RCC 7860 (cell line): Measurements from ENCODE around the gene LDLRAD3.

Experiments used
- DNase-seq: peaks from one replicate; pipeline ENCODE4 v3.0.0-alpha.2; 2015; ENCODE audit warnings: low spot score
- FAIRE-seq: peaks from 2 replicates; lab custom pipeline; 2012; peaks lifted over from hg19 to GRCh38; lab: Jason Lieb, UNC

The LDLRAD3 gene

DNA sequence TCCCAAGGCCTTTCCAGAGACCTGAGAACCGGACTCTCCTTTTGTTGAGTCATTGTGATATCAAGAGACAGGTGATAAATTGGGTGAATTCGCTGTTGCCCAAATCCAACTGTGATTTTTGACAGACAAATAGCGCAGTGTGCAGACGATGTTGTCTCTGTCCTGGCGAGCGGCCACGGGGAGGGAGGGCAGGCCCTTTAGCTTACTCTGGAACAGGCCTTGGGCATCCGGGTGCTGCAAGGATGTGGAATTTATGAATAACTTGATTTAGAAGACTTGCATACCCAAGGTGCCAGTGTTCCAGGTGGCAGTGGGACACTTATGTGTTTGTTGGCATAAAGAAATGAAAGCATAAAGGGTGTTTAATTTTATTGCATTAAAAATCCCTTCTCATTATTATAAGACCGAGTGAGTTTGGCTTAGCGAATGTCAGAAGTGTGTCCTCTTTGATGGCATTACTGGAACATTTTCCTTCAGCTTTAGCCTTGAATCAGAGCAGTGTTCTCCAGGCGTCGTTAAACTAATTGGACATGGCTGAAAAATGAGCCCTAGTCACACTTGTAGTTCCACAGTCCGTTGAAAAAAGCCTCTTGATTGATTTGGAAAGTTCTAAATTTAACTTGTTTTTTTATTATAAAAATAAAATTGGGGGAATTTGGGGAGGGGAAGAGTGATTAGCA lies 9.4 kb downstream of the LDLRAD3 start:
- FAIRE-seq (no peak), DNase-seq (no peak)

DNA sequence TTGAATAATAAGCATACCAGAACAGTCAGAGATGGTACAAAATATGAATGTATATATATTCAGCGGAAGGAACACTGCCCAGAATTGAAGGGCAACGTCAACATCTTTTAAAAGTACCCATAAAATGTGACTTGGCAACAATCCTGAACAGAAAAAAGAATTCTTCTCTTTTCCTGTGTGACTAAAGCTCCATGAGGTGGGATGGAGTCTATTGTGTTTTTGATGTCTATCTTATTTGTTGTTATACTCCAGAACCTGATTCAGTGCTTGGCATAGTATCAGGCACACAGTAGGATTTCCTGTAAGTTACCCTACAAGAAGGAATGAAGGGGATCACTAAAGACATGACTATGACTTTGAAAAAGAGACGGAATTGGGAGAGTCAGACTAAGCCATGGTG lies 10.3 kb downstream of the LDLRAD3 start:
- FAIRE-seq = no peak
- no peak for DNase-seq

- FAIRE-seq (no peak), DNase-seq (no peak)
These were observed 11.8 kb downstream of the LDLRAD3 start for GRCh38 chr11:35955636-35956035.

- DNase-seq (no peak), FAIRE-seq (no peak)
These were observed 18.7 kb downstream of the LDLRAD3 start for GRCh38 chr11:35962369-35963138.

DNA sequence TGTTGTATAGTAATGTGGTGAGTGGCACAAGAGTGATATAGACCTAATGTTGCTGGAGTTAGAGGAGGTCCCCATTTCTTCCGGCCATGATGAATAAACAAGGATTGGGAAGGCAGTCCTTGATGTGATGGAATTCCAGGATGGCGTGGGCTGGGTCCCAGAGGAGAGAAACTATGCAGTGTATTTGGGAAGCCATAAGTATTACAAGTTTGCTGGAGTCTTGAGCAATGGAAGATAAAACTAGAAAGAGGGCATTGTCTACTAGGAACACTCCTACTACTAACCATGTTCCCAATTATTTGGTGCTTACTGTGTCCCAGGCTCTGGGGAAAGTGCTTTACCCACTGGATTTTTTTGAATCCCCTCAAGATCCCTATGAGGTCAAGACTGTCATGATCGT lies 20.0 kb downstream of the LDLRAD3 start:
- DNase-seq (no peak), FAIRE-seq (no peak)

- no peak for DNase-seq
- no peak for FAIRE-seq
These were observed 21.0 kb downstream of the LDLRAD3 start for GRCh38 chr11:35964841-35965240.

DNA sequence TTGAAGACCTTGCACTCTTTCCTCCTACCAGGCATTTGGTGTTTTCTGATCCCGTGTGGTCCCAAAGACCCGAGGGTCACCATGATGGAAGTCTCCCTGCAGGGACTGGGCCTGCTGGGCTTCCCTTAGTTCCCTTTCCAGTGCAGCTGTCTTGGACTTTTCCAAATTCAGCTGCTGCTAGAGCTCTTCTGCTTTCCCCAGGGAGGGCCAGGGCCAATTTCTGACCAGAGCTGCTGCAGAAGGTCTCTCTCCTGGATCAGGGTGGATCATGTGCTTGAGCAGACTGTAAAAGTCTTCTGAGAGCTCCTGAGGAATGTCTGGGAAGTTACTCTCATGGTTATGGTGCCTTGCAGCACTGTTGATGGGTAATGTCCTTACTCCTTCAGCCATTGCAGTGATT lies 23.2 kb downstream of the LDLRAD3 start:
- DNase-seq = no peak
- FAIRE-seq = no peak

DNA sequence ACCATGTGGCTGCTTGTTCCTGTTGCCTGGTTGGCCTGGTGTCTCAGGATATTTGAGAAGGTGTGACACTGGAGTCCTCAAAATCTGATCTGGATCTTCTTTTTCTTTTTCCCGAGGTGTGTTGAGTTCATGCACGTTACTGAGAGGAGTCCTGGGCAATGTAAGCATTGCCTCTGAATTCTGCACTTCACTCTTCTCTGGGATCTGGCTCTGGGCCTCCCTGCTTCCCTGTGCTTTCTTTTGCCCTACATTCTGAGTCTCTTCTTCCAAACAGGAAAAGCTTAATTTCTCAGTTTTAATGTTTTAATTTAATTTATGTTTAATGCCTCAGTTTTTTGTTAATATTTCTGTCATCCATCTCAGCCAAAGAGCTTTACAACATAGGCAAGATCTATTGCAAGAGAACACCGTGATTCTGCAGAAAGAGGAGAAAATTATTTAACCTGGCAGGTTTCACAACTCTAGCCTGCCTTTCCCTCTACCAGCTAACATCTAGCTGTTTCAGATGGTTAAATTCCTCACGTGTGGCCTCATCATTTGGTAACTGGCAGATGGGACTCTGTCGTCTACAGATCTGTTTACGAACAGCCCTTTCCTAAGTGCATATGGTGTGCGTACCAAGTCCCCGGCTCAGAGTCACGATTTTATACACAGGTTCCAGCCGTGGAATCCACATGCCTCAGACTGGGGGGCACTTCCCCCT lies 24.7 kb downstream of the LDLRAD3 start:
- DNase-seq = no peak
- FAIRE-seq = no peak

DNA sequence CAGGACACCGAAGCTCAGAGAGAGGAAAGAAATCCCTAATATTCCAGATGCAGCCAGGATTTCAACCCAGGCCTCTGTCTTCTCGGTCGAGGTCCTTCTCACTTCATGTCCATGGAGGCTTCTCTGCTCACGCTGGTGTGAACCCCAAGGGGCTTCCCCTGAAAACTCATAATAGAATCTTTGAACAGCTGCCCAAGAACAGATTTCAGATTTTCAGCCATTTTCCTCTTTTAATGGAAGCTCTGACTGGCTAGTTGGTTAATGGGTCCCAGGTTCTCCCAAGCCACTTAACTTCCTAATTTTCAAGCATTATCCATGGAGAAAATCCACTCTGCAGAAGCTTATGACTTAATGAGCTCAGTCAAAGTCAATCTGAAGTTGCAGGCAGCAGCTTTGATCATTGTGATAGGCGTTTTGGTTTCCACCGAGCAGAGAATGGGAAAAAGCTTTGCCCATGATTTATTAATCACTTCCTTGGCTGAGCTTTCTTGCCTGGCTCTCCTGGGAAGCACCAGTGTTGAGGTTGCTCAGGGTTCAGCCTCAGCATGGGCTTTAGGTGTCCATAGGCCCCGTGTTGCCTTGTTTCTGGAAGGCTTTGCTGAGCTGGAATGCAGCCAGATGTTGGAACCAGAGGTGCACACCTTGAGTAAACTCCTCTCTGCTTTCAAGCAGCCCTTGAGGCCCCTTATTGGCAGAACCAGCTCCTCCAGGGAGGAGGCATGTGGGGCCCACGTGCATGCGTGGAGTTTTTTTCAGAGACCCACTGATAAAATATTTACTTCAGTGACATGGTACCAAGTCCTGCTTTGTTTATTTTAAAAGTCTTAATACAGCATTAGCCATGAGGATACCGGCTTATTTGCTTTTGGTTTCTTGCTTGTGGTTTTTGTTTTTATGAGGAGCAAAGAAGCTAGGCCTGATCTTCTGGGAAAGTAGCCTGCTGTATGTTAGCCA lies 25.5 kb downstream of the LDLRAD3 start:
- DNase-seq = no peak
- no peak for FAIRE-seq

GRCh38 chr11:35970445-35970844 lies 26.6 kb downstream of the LDLRAD3 start:
- FAIRE-seq = no peak
- DNase-seq = no peak

GRCh38 chr11:35971841-35972422 lies 28.1 kb downstream of the LDLRAD3 start:
- DNase-seq (no peak), FAIRE-seq (no peak)

DNA sequence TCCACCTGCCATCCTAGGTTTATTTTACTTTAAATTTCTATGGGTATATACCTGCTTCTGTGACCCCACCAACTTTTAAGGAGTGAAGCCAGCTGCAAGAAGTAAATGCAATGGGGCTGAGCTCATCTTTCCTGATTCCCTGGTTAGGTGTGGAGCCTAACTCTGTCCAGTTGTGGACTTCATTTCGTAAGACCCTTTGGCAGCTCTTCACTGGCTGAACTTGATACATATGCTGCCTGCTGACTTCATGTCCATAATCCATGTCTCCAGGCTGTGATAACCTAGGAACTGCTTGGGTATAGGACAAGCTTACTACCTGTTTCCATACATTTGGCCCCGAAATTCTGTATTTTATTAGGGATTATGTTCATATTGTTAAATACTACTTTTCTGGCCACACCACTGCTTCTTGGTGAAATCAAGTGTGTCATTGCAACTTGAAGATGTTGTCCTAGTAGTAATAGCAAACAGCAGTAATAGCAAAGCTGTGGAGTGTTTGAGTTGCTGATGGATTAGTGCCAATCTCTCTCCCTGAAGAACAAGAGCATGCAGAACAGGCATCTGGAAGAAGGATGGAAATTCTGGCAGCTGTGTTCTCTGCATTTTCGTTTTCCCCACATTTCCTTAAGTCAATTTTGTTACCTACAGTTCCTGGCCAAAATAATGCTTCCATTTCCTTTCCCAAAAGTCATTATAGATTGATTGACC lies 31.2 kb downstream of the LDLRAD3 start:
- FAIRE-seq (no peak), DNase-seq (no peak)

DNA sequence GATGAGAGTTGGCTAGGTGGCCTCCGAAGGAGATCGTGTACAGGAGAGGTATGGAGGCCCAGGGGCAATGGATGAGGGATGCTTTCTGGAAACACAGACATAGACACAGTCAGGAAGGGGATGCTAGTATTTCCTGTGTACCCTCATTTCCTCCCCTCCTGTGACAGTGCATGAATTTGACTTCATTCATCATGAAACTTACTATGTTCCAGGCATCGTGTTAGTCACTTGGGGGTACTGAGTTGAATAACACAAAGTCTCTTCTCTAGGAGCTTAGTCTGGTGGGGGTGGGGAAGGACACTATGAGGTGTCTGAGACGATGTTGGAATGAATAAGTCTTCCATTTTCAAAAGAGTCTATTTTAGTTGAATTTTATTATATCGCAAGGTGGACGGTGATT lies 32.6 kb downstream of the LDLRAD3 start:
- no peak for DNase-seq
- FAIRE-seq = no peak

GRCh38 chr11:35978183-35978582 lies 34.3 kb downstream of the LDLRAD3 start:
- no peak for DNase-seq
- FAIRE-seq = no peak

DNA sequence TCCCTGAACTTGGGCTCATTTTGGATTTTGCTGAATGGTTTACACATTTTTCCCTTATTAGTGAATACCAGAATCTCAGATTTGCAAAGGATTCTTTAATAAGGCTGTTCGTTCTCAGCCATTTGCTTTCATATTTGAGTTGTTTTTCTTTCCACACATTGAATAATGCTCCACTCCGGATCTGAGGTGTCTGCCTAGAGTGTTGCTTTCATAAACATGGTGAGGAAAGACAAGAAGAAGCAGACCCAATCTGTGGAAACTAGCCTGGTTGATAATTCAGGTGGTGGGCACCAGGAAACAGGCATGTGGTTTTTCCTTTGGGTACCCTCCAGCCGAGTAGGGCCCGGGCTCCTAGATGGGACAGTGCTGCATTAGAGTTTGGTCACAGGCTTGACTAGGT lies 35.0 kb downstream of the LDLRAD3 start:
- FAIRE-seq (no peak), DNase-seq (no peak)

DNA sequence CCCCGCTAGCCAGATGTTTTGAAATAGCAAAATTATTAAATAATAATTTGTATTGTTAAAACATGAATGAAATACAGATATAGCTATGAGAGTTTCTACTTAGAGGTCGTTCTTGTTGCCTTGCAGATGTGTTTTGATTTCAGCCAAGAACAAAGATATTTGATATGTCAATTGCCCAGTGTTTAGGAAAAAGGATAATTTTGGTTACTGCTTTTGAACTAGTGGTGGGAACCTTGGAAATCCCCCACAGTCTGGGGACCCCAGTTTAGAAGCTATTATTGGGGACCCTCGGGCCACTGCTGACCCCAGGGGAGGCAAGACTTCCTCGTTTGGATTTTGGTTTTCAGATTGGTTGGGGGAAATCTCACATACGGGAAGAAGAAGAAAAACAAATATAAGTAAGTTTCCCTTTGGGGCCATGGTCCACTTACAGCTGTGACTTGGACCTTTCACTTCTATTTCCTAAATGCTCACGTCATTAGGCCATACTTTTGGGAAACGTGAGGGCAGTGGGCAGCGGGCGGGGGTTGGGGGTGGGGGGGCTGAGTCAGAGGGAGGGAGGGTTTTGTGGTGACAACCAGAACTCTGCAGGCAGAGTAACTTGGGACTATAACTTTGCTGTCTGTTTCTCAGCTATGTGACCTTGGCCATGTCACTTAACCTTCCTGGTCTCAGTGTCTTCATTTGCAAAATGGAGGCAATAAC lies 37.0 kb downstream of the LDLRAD3 start:
- no peak for FAIRE-seq
- DNase-seq = no peak

DNA sequence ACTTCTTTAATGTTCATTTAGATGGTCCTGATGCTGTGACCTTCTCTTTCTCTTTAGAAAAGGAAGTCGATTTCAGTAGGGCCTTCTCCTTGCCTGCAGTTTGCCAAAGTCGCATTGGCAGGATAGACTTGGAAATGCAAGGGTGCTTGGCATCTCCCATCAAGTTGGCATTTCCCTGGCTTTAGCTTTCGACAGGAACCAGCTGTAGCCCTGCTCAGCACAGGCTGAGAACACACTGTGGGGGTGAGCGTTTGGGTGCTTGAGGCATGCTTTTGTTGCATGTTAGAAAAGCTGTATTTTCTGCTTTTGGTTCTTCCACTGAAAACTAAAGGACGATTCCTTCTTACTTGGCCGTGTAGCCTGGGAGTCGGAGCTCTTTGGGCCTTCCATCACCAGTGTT lies 37.7 kb downstream of the LDLRAD3 start:
- FAIRE-seq (no peak), DNase-seq (no peak)

- FAIRE-seq = no peak
- no peak for DNase-seq
These were observed 38.2 kb downstream of the LDLRAD3 start for GRCh38 chr11:35982061-35982460.

DNA sequence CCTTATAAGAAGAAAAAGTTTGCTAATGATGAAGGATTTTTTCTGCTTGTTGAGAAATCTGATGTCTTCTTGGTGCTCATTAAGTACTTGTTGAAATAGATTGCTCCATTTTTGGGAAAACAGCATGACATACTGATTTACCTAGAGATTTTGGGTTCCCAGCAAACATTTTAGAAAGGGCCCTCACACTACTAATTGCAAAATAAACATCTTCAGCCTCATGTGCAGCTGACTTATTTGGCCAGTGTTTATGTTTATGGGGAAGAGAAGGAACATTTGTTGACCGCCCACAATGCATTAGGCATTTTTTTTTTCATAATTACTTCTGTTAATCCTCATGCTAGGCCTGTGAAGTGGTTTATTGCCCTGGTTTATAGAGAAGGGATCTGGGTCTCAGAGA lies 40.1 kb downstream of the LDLRAD3 start:
- no peak for DNase-seq
- FAIRE-seq = no peak
